Naive thymus-derived CD8-positive, alpha-beta T cell (primary cell): ENCODE data around the gene TAOK1. TPM values are rescaled to one million over a fixed set of nuclear protein-coding genes. Genes with fewer than 3 reads are reported as not detected.
A peak's percentile ranks its signal among the peaks of the same experiment; 100 is the strongest.
"Not testable (repeated sequence)": the region's sequence is repeated elsewhere in the genome, so short reads cannot be mapped to it uniquely, and the experiment has no call there.

Source experiments
- ATAC-seq, 2 donors: fragments of 150-1000 bp; cut with Tn5 transposase in 1 of 2; sonication (Bioruptor Pico), chemical (Tn5 transposase) in 1 of 2; 1 replicate in 1 of 2; 2 replicates in 1 of 2; pipeline ENCODE4 v1.10.0; 2021; ENCODE audit warnings: mild to moderate bottlenecking in 2 of 2, moderate library complexity in 2 of 2
- POLR2A ChIA-PET: fragments of 350-600 bp; sonication (Branson Sonifier 250); formaldehyde crosslinking; loops from one replicate; lab custom pipeline; 2021; ENCODE audit warnings: antibody characterized with exemption; lab: Charles Lee
- DNase-seq, 10 donors: peaks; one replicate each; pipeline versions ENCODE4 v3.0.0 to v3.0.0-alpha.2; 2020 to 2022
- H3K27ac Mint-ChIP-seq, 10 donors: one replicate each; pipeline ENCODE4 v1.8.0; 2020 to 2022; ENCODE audit warnings: mild to moderate bottlenecking in 10 of 10, mixed read lengths in 10 of 10, moderate library complexity in 4 of 10, inconsistent platforms in 1 of 10
- H3K27me3 Mint-ChIP-seq, 5 donors: one replicate each; pipeline ENCODE4 v1.8.0; 2021 to 2022; ENCODE audit warnings: mixed read lengths in 5 of 5
- H3K36me3 Mint-ChIP-seq, 3 donors: one replicate each; pipeline ENCODE4 v1.8.0; 2020 to 2022; ENCODE audit warnings: mixed read lengths in 3 of 3, mild to moderate bottlenecking in 2 of 3, inconsistent platforms in 1 of 3
- H3K4me1 Mint-ChIP-seq, 4 donors: one replicate each; pipeline ENCODE4 v1.8.0; 2021 to 2022; ENCODE audit warnings: mixed read lengths in 4 of 4
- H3K4me3 Mint-ChIP-seq, 10 donors: one replicate each; pipeline ENCODE4 v1.8.0; 2020 to 2022; ENCODE audit warnings: mild to moderate bottlenecking in 10 of 10, mixed read lengths in 10 of 10, moderate library complexity in 6 of 10, inconsistent platforms in 1 of 10
- H3K9me3 Mint-ChIP-seq, 9 donors: one replicate each; pipeline ENCODE4 v1.8.0; 2020 to 2022; ENCODE audit warnings: mixed read lengths in 9 of 9, mild to moderate bottlenecking in 3 of 9, inconsistent platforms in 1 of 9, moderate library complexity in 1 of 9
- polyA plus RNA-seq, 3 donors: library from polyadenylated mRNA; unstranded; fragments of 300-500 nt; fragmentation: Illumina TruSeq; gene quantifications; one replicate each; pipeline ENCODE4 v1.2.3, GENCODE V29; 2021
- total RNA-seq, 8 experiments: library from RNA in 2 of 8; stranded (reverse) in 2 of 8; gene quantifications; one replicate each; pipeline ENCODE4 v1.2.3 and lab custom pipeline; 2021 to 2026

Gene TAOK1
- 10 to 100 TPM; 62.2 to 63.8 TPM for total RNA-seq
- 1 to 10 TPM; 2.4 to 3.5 (median 3.1) TPM for polyA plus RNA-seq
- total RNA-seq (lab: John Stamatoyannopoulos, UW) = 143 to 240 (median 183) reads per million in 6 experiments

DNA sequence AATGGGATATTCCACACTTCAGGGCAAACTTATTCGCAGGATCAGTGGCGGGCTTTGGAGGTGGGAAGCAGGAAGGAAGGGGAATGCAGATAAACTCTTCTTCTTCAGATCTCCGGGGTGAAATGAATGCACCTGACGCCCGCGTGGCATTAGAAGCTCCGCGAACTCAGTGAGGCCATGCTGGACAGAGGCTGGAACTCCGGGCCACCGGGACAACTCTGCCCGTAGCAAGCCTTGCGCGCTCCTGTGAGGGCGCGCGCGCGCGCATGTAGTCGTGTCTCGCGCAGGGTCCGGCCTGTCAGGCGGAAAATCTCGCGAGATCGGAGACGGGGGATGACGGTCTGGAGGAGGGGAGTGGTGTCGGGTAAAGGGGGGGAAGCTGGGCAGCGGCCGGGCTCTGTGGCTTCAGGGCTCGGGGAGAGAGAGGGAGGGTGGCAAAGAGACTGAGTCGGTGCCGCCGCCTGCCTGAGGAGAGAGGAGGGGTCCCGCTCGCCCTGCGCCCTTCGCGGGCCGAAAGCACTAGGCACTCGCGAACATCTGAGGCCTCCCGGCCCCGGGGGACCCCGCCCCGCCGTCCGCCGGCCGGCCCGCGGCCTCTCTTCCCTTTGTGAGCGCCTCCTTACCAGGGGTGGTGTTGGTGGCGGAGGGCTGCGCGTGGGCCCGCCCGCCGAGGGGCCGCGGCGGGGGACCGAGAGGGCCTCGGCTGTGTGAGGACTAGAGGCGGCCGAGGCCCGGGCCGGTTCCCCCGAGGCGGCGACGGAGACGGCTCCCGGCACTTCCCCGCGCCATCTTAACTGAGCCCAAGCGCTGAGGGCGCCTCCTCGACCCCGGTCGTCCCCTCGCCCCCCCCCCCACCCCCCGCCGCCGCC, at the start of gene TAOK1:
TSS of gene TAOK1 (plus strand) at position 382 of the 869 bp plus-strand sequence. CDS start 61,186 bp downstream, outside the sequence.
- ATAC-seq (peak; percentile 91 to 92), DNase-seq (peak; percentile 93 to 100 (median 97))
- peaks cover 17 to 47% (median 46%) of the 10 kb centered on the region in 4 donors for H3K4me1 Mint-ChIP-seq
- peak within 1 kb of the TSS; percentile 93 to 99 (median 98) for H3K27ac Mint-ChIP-seq
- POLR2A ChIA-PET = interaction anchor here (0.5 to 2.0 kb wide), 9 partner anchors 21 to 800 kb away, joined by 3 to 8 read pairs (median 5); partner anchors contain the start of genes ABHD15, NUFIP2 and SSH2
- no peaks in the 10 kb centered on the region for H3K27me3 Mint-ChIP-seq
- no peaks in the 10 kb centered on the region for H3K9me3 Mint-ChIP-seq
- H3K36me3 Mint-ChIP-seq = peaks cover 0 to 6% (median 0%) of the 10 kb centered on the region in 3 donors
- H3K4me3 Mint-ChIP-seq = peak within 1 kb of the TSS; percentile 93 to 98 (median 96)

DNA sequence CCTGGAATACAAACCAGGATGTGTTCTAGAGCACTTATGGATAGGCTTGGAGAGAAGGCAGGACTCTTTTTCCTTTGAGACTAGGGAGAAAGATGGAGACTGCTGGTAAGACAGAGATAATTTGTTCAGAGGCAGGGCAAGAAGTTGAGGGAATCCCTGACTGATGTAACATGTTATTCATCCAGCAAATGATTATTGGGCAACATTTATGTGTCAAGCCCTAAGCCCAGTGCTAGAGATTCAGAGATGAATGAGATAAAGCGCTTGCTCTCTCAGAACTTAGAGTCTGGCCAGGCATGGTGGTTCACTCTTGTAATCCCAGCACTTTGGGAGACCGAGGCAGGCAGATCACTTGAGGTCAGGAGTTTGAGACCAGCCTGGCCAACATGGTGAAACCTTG, 48.4 kb upstream of the TAOK1 start:
- Mint-ChIP-seq H3K4me1 (peaks cover 4 to 9% (median 8%) of the 10 kb centered on the region in 4 donors), H3K4me3 (no peak overlapping the region), H3K27me3 (peaks cover 0 to 4% (median 3%) of the 10 kb centered on the region in 5 donors), H3K36me3 (no peaks in the 10 kb centered on the region), H3K9me3 (no peaks in the 10 kb centered on the region), H3K27ac (peak overlapping the region in 1 of 10 donors; percentile 50)
- ATAC-seq = no peak
- no peak for DNase-seq
- POLR2A ChIA-PET = no interaction called here

DNA sequence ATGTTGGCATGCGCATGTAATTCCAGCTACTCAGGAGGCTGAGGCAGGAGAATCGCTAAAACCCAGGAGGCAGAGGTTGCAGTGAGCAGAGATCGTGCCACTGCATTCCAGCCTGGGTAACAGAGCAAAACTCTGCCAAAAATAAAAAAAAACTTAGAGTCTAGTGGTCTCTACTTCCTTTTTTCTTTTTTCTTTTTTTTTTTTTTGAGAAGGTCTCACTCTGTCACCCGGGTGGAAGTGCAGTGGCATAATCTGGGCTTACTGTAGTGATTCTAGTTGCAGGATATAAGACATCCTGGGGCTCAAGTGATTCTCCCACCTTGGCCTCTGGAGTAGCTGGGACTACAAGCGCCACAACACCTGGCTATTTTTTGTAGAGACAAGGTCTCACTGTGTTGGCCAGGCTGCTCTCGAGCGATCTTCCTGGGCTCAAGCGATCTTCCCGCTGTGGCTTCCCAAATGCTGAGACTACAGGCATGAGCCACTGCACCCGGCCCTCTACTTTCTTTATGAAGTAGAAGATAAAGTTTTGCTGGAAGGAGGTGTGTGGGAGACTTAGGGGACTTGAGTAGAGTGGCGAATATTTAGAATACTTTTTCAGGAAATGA, 47.9 kb upstream of the TAOK1 start:
- Mint-ChIP-seq H3K4me1 (peaks cover 4 to 9% (median 8%) of the 10 kb centered on the region in 4 donors), H3K36me3 (no peaks in the 10 kb centered on the region), H3K4me3 (no peak overlapping the region), H3K27ac (no peak overlapping the region), H3K27me3 (peaks cover 0 to 4% (median 3%) of the 10 kb centered on the region in 5 donors), H3K9me3 (no peaks in the 10 kb centered on the region)
- ATAC-seq (no peak), DNase-seq (no peak)
- POLR2A ChIA-PET = no interaction called here

DNA sequence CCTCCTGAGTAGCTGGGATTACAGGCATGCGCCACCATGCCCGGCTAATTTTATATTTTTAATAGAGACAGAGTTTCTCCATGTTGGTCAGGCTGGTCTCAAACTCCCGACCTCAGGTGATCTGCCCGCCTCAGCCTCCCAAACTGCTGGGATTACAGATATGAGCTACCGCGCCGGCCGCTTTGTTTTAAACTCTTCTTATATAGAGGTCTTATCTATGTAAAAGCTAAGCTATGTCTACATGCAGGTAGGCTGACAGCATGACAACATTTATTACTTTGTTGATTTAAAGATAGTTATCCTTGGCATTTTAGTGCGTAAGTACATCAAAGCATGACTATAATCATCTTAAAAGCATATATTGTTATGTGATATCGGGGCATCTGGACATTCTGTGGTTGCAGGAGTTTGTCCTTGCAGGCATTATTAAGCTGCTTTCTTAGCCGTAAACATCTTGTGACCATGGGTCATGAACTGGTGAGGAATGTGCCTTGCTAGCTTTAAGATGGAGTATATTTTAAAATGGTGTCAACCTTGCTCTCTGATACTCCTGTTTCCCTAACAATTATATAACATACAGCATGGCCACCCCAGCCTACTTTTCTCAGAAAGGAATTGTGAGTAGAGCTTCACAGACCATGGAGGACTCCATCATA, 45.8 kb upstream of the TAOK1 start:
- peaks cover 0 to 4% (median 3%) of the 10 kb centered on the region in 5 donors for H3K27me3 Mint-ChIP-seq
- POLR2A ChIA-PET = interaction anchor here (0.6 kb wide), 1 partner anchor 1453 kb away, joined by 4 read pairs; no protein-coding TSS in a partner anchor
- no peak overlapping the region for H3K4me3 Mint-ChIP-seq
- ATAC-seq (no peak), DNase-seq (no peak)
- no peak overlapping the region for H3K27ac Mint-ChIP-seq
- H3K36me3 Mint-ChIP-seq = no peaks in the 10 kb centered on the region
- peaks cover 4 to 9% (median 8%) of the 10 kb centered on the region in 4 donors for H3K4me1 Mint-ChIP-seq
- no peaks in the 10 kb centered on the region for H3K9me3 Mint-ChIP-seq

DNA sequence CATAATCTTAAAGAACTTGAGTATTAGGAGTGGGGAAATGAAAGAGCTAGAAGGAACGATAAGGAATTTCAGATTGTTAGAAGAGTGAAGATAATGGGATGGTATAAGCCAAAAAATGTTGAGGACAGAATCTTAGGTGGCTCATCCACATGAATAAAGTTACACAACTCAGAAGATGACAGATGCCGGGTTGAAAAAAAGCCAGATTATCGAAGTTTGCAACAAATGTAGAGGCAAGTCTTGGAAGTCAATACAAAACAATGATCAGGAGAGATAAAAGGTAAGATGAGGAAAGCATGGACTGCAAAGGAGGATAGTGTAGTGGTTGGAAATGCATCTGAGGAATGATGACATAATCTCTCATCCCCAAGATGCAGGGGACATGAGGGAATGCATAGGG, 45.1 kb upstream of the TAOK1 start:
- H3K27ac Mint-ChIP-seq = peak overlapping the region in 1 of 10 donors; percentile 68
- ATAC-seq (no peak), DNase-seq (no peak)
- peaks cover 4 to 9% (median 7%) of the 10 kb centered on the region in 4 donors for H3K4me1 Mint-ChIP-seq
- H3K4me3 Mint-ChIP-seq = no peak overlapping the region
- peaks cover 0 to 4% (median 3%) of the 10 kb centered on the region in 5 donors for H3K27me3 Mint-ChIP-seq
- H3K9me3 Mint-ChIP-seq = no peaks in the 10 kb centered on the region
- POLR2A ChIA-PET = no interaction called here
- no peaks in the 10 kb centered on the region for H3K36me3 Mint-ChIP-seq

DNA sequence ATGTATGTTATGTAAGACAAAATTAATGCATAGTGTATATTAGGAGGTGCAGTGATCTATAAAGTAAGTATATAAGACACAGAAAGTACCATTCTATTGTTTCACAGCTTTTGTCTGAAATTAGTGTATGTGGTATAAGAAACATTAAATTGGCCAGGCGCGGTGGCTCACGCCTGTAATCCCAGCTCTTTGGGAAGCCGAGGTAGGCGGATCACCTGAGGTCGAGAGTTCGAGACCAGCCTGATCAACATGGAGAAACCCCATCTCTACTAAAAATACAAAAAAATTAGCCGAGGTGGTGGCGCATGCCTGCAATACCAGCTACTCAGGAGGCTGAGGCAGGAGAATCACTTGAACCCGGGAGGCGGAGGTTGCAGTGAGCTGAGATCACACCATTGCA, 44.7 kb upstream of the TAOK1 start:
- H3K27me3 Mint-ChIP-seq, H3K4me3 Mint-ChIP-seq, DNase-seq, H3K27ac Mint-ChIP-seq, H3K4me1 Mint-ChIP-seq, H3K36me3 Mint-ChIP-seq, H3K9me3 Mint-ChIP-seq, ATAC-seq: not testable (repeated sequence)
- POLR2A ChIA-PET = interaction anchor here (0.7 kb wide), 1 partner anchor 496 kb away, joined by 5 read pairs; no protein-coding TSS in a partner anchor

DNA sequence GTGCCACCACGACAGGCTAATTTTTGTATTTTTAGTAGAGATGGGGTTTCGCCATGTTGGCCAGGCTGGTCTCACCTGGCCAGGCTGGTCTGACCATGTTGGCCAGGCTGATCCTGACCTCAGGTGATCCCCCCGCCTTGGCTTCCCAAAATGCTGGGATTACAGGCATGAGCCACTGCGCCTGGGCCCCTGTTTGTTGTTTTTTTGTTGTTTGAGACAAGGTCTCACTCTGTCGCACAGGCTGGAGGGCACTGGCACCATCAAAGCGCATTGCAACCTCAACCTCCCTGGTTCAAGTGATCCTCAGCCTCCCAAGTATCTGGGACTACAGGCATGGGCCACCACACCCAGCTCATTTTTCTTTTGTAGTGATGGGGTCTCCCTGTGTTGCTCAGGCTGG, 43.7 kb upstream of the TAOK1 start:
- H3K4me1 Mint-ChIP-seq = peaks cover 4 to 9% (median 5%) of the 10 kb centered on the region in 4 donors
- peaks cover 0 to 5% (median 4%) of the 10 kb centered on the region in 5 donors for H3K27me3 Mint-ChIP-seq
- no peak overlapping the region for H3K4me3 Mint-ChIP-seq
- no peaks in the 10 kb centered on the region for H3K9me3 Mint-ChIP-seq
- no peak for DNase-seq
- no peaks in the 10 kb centered on the region for H3K36me3 Mint-ChIP-seq
- H3K27ac Mint-ChIP-seq = no peak overlapping the region
- ATAC-seq = no peak
- POLR2A ChIA-PET = interaction anchor here (0.5 to 0.7 kb wide), 2 partner anchors 107 to 495 kb away, joined by 5 to 6 read pairs; no protein-coding TSS in a partner anchor

DNA sequence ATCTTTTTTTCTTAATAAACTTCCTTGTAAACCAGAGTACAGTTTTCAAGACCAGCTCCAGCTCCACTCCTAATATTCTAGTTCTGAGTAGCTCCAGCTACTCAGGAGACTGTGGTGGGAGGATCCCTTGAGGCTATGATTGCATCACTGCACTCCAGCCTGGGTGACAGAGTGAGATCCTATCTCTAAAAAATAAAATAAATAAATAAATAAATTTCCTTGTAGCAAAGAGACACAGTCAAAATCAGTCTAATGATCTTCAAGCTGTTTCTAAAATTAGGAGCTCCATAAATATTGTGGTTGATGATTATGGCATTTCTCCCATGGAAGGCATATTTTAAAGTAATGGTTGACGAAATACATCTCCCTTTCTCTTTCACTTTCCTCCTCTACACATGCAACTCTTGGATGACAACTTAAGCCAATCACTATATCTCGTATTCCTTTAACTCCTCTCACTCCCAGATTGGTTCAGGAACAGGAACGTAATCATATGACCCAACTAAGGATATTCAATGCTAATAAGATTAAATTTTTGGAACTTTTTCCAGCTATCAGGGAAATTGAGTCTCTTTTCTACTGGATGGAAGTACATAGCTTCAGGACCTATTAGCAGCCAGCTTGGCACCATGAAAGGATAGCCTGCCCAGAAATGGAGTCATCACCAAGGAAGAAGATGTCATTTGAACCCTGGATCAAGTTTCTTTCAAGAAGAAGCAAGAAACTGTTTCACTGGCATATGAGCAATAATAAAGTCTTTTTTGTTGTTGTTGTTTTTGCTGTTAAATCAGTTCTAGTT, 42.1 kb upstream of the TAOK1 start:
- POLR2A ChIA-PET = no interaction called here
- peaks cover 0 to 5% (median 4%) of the 10 kb centered on the region in 5 donors for H3K27me3 Mint-ChIP-seq
- ATAC-seq = no peak

DNA sequence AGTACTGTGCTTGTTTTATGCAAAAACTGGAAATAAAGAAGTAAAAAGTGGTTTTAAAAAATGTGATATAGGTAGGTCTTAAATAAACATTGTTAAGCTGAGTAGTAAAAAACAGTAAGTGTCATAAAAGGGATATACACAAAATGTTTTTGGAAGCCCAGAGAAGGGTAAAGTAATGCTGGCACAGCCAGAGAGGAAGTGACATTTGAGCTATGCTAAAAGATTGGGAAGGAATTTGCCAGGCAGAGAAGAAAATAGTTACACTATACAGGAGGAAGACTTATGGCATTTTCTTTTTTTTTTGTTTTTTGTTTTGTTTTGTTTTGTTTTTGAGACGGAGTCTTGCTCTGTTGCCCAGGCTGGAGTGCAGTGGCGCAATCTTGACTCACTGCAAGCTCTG, 40.8 kb upstream of the TAOK1 start:
- Mint-ChIP-seq H3K27me3 (peaks cover 0 to 3% (median 0%) of the 10 kb centered on the region in 5 donors), H3K4me1 (no peaks in the 10 kb centered on the region), H3K36me3 (no peaks in the 10 kb centered on the region), H3K27ac (no peak overlapping the region), H3K9me3 (no peaks in the 10 kb centered on the region), H3K4me3 (no peak overlapping the region)
- no peak for ATAC-seq
- DNase-seq = no peak
- POLR2A ChIA-PET = no interaction called here

More for the DNA sequence above, 42.1 kb upstream of the TAOK1 start:
- H3K4me3 Mint-ChIP-seq = no peak overlapping the region
- no peak for DNase-seq
- H3K36me3 Mint-ChIP-seq = no peaks in the 10 kb centered on the region
- no peaks in the 10 kb centered on the region for H3K4me1 Mint-ChIP-seq
- H3K9me3 Mint-ChIP-seq = no peaks in the 10 kb centered on the region
- no peak overlapping the region for H3K27ac Mint-ChIP-seq

DNA sequence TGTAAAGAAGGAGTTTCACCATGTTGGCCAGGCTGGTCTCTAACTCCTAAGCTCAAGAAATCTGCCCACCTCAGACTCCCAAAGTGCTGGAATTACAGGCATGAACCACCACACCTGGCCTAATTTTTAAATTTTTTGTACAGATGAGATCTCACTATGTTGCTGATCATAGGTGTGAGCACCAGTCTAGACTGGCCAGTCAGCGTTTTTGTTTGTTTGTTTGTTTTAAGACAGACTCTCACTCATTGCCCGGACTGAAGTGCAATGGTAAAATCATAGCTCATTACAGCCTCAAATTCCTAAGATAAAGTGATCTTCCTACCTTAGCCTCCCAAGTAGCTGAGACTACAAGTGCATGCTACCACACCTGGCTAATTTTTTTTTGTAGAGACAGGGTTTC, 38.0 kb upstream of the TAOK1 start:
- POLR2A ChIA-PET = no interaction called here

DNA sequence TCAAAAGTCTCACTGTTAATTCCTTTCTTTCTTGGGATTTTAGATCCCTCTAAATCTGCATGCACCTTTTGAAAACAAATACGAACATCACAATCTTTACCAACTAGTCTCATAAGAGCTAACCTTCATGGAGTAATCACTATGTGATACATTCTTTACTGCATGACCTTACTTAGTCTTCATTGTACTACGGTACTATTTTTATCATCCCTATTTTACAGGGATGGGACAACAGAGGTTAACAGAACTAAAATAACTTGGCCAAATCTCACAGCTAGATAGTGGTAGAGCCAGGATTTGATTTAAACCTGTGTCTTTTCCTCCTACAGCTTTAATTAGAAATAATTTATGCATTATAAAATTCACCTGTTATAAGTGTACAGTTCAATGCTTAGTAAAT, 32.9 kb upstream of the TAOK1 start:
- DNase-seq (no peak), ATAC-seq (no peak)
- Mint-ChIP-seq H3K4me3 (no peak overlapping the region), H3K9me3 (no peaks in the 10 kb centered on the region), H3K4me1 (no peaks in the 10 kb centered on the region), H3K27ac (no peak overlapping the region), H3K36me3 (peaks cover 0 to 2% (median 0%) of the 10 kb centered on the region in 3 donors), H3K27me3 (peaks cover 0 to 2% (median 0%) of the 10 kb centered on the region in 5 donors)
- POLR2A ChIA-PET = no interaction called here

More for the DNA sequence above, 38.0 kb upstream of the TAOK1 start:
- Mint-ChIP-seq H3K36me3 (no peaks in the 10 kb centered on the region), H3K27me3 (peaks cover 0 to 5% (median 0%) of the 10 kb centered on the region in 5 donors), H3K9me3 (no peaks in the 10 kb centered on the region), H3K4me3 (no peak overlapping the region), H3K27ac (no peak overlapping the region), H3K4me1 (no peaks in the 10 kb centered on the region)
- DNase-seq (no peak), ATAC-seq (no peak)

DNA sequence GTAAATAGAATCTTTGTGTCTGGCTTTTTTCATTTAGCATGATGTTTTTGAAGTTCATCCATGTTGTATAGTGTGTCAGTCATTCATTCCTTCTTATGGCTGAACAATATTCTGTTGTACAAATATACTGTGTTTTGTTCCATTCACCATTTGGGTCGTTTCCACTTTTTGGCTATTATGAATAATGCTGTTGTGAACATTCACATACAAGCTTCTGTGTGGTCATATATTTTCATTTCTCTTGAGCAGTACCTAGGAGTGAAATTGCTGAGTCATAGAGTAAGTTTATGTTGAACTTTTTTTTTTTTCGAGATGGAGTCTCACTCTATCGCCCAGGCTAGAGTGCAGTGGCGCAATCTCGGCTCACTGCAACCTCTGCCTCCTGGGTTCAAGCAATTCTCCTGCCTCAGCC, 32.3 kb upstream of the TAOK1 start:
- POLR2A ChIA-PET = no interaction called here

More for the DNA sequence above, 32.3 kb upstream of the TAOK1 start:
- Mint-ChIP-seq H3K4me3 (no peak overlapping the region), H3K27me3 (peaks cover 0 to 2% (median 0%) of the 10 kb centered on the region in 5 donors), H3K27ac (no peak overlapping the region), H3K4me1 (no peaks in the 10 kb centered on the region), H3K9me3 (no peaks in the 10 kb centered on the region), H3K36me3 (peaks cover 0 to 2% (median 0%) of the 10 kb centered on the region in 3 donors)
- DNase-seq (no peak), ATAC-seq (no peak)
